Stimulated activated CD4-positive, alpha-beta T cell treated with anti-CD3 and anti-CD28 coated beads, Interleukin-15, amount 100 ng/mL, for 24 hours (primary cell): ENCODE measurements around the gene STMN3.
"Not testable (repeated sequence)": the region's sequence is repeated elsewhere in the genome, so short reads cannot be mapped to it uniquely, and the experiment has no call there.

Experiments
- DNase-seq: peaks from one replicate; pipeline ENCODE4 v3.0.0-alpha.2; 2020

Gene STMN3

DNA sequence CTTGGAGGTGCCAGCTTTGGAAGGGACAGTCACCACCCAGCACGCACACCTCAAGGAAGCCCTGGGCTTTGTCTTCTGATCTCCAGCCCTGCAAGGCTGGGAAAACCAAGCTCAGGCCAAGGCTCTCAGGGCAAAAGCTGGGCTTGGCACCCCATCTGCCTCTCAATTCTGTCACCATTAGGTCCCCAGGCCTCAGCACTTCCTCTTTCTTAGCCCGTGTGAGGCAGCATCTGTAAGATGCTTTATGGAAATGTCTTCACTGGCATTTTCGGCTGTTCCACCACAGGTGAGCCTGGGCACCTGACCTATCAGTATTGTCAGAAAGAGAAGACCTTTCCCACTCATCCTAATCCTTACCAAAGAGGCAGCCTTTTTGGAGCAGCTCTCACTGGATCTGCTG lies 50.9 kb downstream of the STMN3 start:
- DNase-seq, result no peak

DNA sequence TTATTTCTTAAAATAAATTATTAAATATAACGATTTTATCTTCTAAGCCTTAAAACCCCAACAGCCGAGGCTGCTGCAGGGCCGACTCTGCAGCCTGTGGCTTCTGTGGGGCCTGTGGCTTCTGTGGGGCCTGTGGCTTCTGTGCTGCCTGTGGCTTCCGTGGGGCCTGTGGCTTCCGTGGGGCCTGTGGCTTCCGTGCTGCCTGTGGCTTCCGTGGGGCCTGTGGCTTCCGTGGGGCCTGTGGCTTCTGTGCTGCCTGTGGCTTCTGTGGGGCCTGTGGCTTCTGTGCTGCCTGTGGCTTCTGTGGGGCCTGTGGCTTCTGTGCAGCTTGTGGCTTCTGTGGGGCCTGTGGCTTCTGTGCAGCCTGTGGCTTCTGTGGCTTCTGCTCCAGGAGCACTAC lies 51.5 kb downstream of the STMN3 start:
- DNase-seq, result not testable (repeated sequence)

GRCh38 chr20:63599396-63600050 lies 53.7 kb downstream of the STMN3 start:
- no peak for DNase-seq

- no peak for DNase-seq
These were observed 54.5 kb downstream of the STMN3 start for GRCh38 chr20:63598479-63599395.

- DNase-seq, result no peak
These were observed 55.4 kb downstream of the STMN3 start for GRCh38 chr20:63597651-63598478.

- no peak for DNase-seq
These were observed 56.8 kb downstream of the STMN3 start for GRCh38 chr20:63596423-63596822.

GRCh38 chr20:63595416-63596127 lies 57.7 kb downstream of the STMN3 start:
- no peak for DNase-seq

DNA sequence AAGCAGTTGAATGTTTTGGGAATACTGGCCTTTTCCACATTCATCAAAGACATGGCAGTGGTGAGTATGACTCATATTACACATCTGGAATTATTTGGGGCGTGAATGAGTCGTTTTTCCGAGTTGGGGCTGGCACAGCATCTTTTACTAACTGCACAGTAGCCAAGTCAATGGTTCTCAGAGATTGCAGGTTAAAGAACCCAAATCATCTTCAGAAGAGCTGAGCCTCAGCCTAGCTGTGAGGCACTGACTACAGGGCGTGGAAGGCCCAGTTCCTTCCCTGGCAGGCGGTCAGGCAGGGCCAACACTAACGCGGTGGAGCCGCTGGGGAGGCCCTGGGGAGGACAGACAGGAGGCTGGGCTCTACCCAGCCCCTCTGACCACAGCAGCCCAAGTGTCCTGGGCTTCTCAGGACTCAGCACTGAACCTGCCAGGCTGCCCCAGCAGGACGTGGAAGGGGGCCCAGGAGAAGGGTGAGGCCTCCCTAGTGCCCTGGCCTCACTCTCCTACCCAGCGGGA lies 59.1 kb downstream of the STMN3 start:
- no peak for DNase-seq

DNA sequence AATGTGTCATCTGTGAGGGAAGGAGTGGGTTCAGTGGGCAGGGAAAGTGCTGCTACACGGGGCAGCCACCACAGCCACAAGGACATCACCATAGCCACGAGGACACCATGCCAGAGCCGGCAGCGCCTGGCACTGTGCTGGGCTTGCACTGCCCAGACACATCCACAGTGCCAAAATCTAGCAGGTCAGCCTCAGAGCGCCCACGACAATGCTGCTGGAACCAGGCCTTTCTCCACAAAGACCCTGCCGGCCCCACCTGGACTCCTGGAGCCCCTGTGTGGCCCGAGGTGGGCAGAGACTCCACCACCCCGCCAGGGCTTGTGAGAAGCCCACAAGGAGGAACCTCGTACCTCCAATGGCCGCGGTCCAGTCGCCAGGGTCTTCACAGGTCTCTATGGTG lies 60.6 kb downstream of the STMN3 start:
- DNase-seq, result no peak

- no peak for DNase-seq
These were observed 61.4 kb downstream of the STMN3 start for GRCh38 chr20:63591786-63592355.

GRCh38 chr20:63591147-63591533 lies 62.1 kb downstream of the STMN3 start:
- DNase-seq, result no peak

- DNase-seq, result no peak
These were observed 62.7 kb downstream of the STMN3 start for GRCh38 chr20:63590218-63591146.
